ENCODE measurements around the gene CDC42EP2. TPM values are rescaled to one million over a fixed set of nuclear protein-coding genes. Genes with fewer than 3 reads are reported as not detected.

Gene CDC42EP2
- total and polyA plus RNA-seq, 2 of the 13 experiments (the other 11 are each of a cell fraction or from before 2014, with no cell fraction given): 2.3 to 7.1 TPM

- TF ChIP-seq ZBTB40 (IDR thresholded peaks at IDR 0.05): no peak
- no peak for TF ChIP-seq ZBTB40 (CRISPR knock-in tag; IDR thresholded peaks at IDR 0.05)
- TF ChIP-seq PRPF4 (IDR thresholded peaks at IDR 0.05; ENCODE audit: low read depth, low read length, poor library complexity, severe bottlenecking): no peak
- no peak for TF ChIP-seq CAMTA2 (CRISPR knock-in tag; IDR thresholded peaks at IDR 0.05; ENCODE audit: borderline replicate concordance)
- TF ChIP-seq NCOA5 (CRISPR knock-in tag; IDR thresholded peaks at IDR 0.05): no peak
- TF ChIP-seq ZFX (CRISPR knock-in tag; IDR thresholded peaks at IDR 0.05; ENCODE audit: low read depth): peak; percentile 58; the same call in 1 of the 2 replicates
- TF ChIP-seq AKAP8 (CRISPR knock-in tag; IDR thresholded peaks at IDR 0.05): no peak; the same call in 1 of the 2 replicates
- no peak for TF ChIP-seq ZNF256 (CRISPR knock-in tag; conservative IDR thresholded peaks at IDR 0.05)
- no peak for TF ChIP-seq CHD4 (IDR thresholded peaks at IDR 0.05; ENCODE audit: borderline replicate concordance, low read length)
- peak; percentile 78 for TF ChIP-seq ZMYM2 (CRISPR knock-in tag; IDR thresholded peaks at IDR 0.05)
- TF ChIP-seq KDM6A (CRISPR knock-in tag; IDR thresholded peaks at IDR 0.05; ENCODE audit: low read depth): peak; percentile 52; the same call in 1 of the 2 replicates
- no peak for TF ChIP-seq FOXA1 (IDR thresholded peaks at IDR 0.05)
- TF ChIP-seq FOXA1 (CRISPR knock-in tag; IDR thresholded peaks at IDR 0.05): no peak
- TF ChIP-seq ZNF33A (CRISPR knock-in tag; IDR thresholded peaks at IDR 0.05; ENCODE audit: borderline replicate concordance): no peak
- no peak for TF ChIP-seq ZNF772 (CRISPR knock-in tag; IDR thresholded peaks at IDR 0.05)
- no peak for TF ChIP-seq DBP (CRISPR knock-in tag; IDR thresholded peaks at IDR 0.05; ENCODE audit: not compliant biosample characterization)
- TF ChIP-seq SOX6 (IDR thresholded peaks at IDR 0.05): no peak
- TF ChIP-seq SOX6 (CRISPR knock-in tag; IDR thresholded peaks at IDR 0.05): peak; percentile 87
- TF ChIP-seq CEBPG (CRISPR knock-in tag; IDR thresholded peaks at IDR 0.05): peak; percentile 70
- 0 out of 2 replicates have a peak, but pooled peaks have one; percentile 13 for TF ChIP-seq ZSCAN21 (CRISPR knock-in tag; IDR thresholded peaks at IDR 0.05; ENCODE audit: borderline replicate concordance)
- TF ChIP-seq ZNF138 (CRISPR knock-in tag; IDR thresholded peaks at IDR 0.05; ENCODE audit: low read depth): no peak
- no peak; the same call in 1 of the 2 replicates for TF ChIP-seq PITX1 (CRISPR knock-in tag; IDR thresholded peaks at IDR 0.05)
- no peak; the same call in 1 of the 2 replicates for TF ChIP-seq ELF3 (CRISPR knock-in tag; IDR thresholded peaks at IDR 0.05)
- TF ChIP-seq KLF12 (CRISPR knock-in tag; IDR thresholded peaks at IDR 0.05; ENCODE audit: borderline replicate concordance): peak; percentile 66; the same call in 1 of the 2 replicates
Observed at GRCh38 chr11:65357856-65358356, 43.2 kb downstream of the CDC42EP2 start (continued).
